Left ventricle myocardium inferior (tissue), 1 donor: ENCODE measurements around the gene SGIP1. TPM values are rescaled to one million over a fixed set of nuclear protein-coding genes. Genes with fewer than 3 reads are reported as not detected.

ENCODE experiments used
- DNase-seq: peaks from one replicate; pipeline ENCODE4 v3.0.0-alpha.2; 2020
- H3K27ac ChIP-seq: fragments of 200-600 bp; replicated peaks from 2 replicates; pipeline ENCODE4 v1.8.0; 2021
- H3K27me3 ChIP-seq: fragments of 200-600 bp; 2 replicates; pipeline ENCODE4 v1.8.0; 2021; ENCODE audit warnings: low read depth
- H3K36me3 ChIP-seq: fragments of 200-600 bp; 2 replicates; pipeline ENCODE4 v1.8.0; 2021
- H3K4me1 ChIP-seq: fragments of 200-600 bp; 2 replicates; pipeline ENCODE4 v1.8.0; 2021
- H3K4me3 ChIP-seq: fragments of 200-600 bp; 2 replicates; pipeline ENCODE4 v1.8.0; 2021; ENCODE audit warnings: mild to moderate bottlenecking, moderate library complexity
- H3K9me3 ChIP-seq: fragments of 200-600 bp; replicated peaks from 2 replicates; pipeline ENCODE4 v1.8.0; 2021
- intact Hi-C: fragments of 100-400 bp; cut with micrococcal nuclease; formaldehyde crosslinking; loops from one replicate; pipeline ENCODE4 v1.11.0; 2022
- total RNA-seq: library from RNA; stranded (reverse); fragmentation: NEBNext Ultra II Directional; extraction: Animal tissue kit (Norgen Biotek cat#: 25700); gene quantifications from one replicate; pipeline ENCODE4 v1.2.1, GENCODE V29; 2021
- TF ChIP-seq, protein P1 (sequence below): fragments of 200-600 bp; IDR thresholded peaks from 2 replicates; pipeline ENCODE4 v1.8.0; 2021; ENCODE audit warnings: antibody characterized with exemption, mild to moderate bottlenecking, borderline replicate concordance
- donor health status: DM: no; HTN: yes; CAD: no; lungs with severe emphysema.

SGIP1 gene
- total RNA-seq, 1 donor from 2014 or later, result 9.0 TPM

DNA sequence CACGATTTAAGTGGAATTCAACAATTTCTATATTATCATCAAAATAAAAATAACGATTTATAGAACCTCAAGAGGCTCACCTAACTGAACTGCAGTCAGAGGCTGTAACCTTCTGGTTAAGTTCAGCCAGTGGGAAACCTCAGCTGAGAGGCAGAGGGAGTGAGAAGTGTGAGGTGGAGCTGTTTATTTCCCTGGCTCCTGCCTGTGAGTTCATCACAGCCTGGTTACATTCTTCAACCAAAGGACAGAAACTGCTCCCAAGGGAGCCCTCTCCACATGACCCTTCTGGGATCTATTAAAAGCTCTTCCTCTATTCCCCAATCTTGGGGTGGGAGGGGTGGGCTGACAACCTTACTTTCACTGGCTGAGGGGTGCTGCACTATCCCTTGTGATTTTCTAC, 240.5 kb downstream of the SGIP1 start:
- Histone ChIP-seq H3K4me3 (no peak overlapping the region), H3K4me1 (no peaks in the 10 kb centered on the region), H3K9me3 (no peaks in the 10 kb centered on the region), H3K36me3 (peaks cover 20% of the 10 kb centered on the region), H3K27ac (no peak overlapping the region), H3K27me3 (no peaks in the 10 kb centered on the region)
- TF ChIP-seq, protein P1, sequence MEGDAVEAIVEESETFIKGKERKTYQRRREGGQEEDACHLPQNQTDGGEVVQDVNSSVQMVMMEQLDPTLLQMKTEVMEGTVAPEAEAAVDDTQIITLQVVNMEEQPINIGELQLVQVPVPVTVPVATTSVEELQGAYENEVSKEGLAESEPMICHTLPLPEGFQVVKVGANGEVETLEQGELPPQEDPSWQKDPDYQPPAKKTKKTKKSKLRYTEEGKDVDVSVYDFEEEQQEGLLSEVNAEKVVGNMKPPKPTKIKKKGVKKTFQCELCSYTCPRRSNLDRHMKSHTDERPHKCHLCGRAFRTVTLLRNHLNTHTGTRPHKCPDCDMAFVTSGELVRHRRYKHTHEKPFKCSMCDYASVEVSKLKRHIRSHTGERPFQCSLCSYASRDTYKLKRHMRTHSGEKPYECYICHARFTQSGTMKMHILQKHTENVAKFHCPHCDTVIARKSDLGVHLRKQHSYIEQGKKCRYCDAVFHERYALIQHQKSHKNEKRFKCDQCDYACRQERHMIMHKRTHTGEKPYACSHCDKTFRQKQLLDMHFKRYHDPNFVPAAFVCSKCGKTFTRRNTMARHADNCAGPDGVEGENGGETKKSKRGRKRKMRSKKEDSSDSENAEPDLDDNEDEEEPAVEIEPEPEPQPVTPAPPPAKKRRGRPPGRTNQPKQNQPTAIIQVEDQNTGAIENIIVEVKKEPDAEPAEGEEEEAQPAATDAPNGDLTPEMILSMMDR, result no peak
- intact Hi-C loops, result no loop called here
- no peak for DNase-seq

DNA sequence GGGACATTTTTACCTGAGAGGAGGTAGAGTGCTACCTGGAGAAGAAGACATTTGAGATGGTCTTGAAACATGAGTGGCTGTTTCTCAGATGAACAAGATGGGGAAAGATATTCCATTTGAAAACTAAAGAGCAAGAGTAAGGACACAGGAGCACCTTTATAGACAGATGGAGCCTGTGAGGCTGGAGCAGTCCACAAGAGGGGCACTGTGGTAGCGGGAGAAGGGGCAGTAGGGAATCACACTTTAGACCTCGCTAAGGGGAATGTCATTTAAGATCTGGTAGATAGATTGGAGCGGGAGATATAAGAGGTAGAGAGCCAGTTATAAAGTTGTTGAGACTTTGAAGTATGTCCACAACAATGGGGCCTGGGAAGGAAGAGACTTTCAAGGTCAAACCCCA, 241.7 kb downstream of the SGIP1 start:
- intact Hi-C loops, result no loop called here
- no peaks in the 10 kb centered on the region for H3K27me3 ChIP-seq
- peaks cover 29% of the 10 kb centered on the region for H3K36me3 ChIP-seq
- peaks cover 8% of the 10 kb centered on the region for H3K9me3 ChIP-seq
- H3K4me3 ChIP-seq, result no peak overlapping the region
- TF ChIP-seq, protein P1, result no peak
- DNase-seq, result no peak
- no peaks in the 10 kb centered on the region for H3K4me1 ChIP-seq
- H3K27ac ChIP-seq, result no peak overlapping the region

DNA sequence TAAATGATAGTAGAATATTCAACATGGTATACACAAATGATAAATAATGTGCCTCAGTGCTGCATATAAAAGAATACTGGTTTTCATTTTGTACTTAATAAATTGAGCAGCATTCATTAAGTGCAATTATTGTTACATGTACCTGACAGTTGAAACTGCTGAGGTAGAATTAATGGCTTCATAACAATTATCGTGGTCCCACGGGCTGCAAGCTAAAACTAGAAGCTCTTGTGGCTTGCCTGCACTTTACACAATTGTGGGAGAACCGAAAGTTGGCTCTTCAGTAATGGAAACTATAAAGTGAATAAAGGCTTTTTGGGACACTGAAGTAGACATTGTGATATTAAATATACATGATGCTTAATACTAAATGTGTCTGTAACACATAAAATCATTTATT, 243.9 kb downstream of the SGIP1 start:
- intact Hi-C loops, result no loop called here
- Histone ChIP-seq H3K36me3 (peaks cover 26% of the 10 kb centered on the region), H3K4me3 (no peak overlapping the region), H3K27me3 (no peaks in the 10 kb centered on the region), H3K9me3 (peaks cover 9% of the 10 kb centered on the region), H3K27ac (no peak overlapping the region), H3K4me1 (no peaks in the 10 kb centered on the region)
- TF ChIP-seq, protein P1, result no peak
- DNase-seq, result no peak

DNA sequence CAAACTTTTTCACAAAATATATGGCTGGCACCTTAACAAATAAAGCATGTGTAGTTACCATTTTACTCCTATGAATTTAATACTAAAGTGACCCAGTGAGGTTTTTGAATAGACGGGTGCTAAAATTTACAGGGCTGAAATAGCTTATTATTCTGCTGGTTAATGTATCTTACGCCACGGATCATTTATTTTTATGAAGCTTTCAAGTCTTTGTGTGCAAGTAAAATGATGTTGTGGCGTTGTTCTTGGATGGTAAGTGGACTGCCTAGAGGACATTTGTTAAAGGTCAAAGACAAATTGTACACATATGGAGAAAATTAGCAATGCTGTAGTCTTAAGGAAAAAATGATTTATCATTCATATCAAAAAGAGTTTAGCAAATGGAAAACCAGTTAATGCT, 244.3 kb downstream of the SGIP1 start:
- TF ChIP-seq, protein P1, result no peak
- Histone ChIP-seq H3K36me3 (peaks cover 22% of the 10 kb centered on the region), H3K4me3 (no peak overlapping the region), H3K4me1 (no peaks in the 10 kb centered on the region), H3K9me3 (peaks cover 9% of the 10 kb centered on the region), H3K27ac (no peak overlapping the region), H3K27me3 (no peaks in the 10 kb centered on the region)
- no peak for DNase-seq
- intact Hi-C loops, result no loop called here

DNA sequence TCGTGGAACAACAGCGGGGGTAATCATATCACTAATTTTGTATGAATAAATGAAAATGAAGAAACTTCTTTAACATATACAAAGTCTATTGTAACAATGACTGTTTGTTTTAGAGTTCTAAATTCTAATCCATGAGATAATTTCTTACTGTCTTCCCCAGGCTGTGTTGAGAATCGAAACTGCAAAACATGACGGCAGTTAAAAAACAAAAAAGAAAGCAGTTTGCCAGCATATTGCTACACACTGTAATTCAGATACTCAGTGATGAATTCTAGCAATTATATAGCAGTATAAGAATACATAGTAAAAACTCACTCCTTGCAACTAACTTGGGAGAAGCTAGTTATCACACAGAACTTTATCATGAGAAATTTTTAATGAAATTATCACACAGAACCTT, 245.0 kb downstream of the SGIP1 start:
- peaks cover 22% of the 10 kb centered on the region for H3K36me3 ChIP-seq
- no peak for DNase-seq
- H3K27me3 ChIP-seq, result no peaks in the 10 kb centered on the region
- intact Hi-C loops, result no loop called here
- TF ChIP-seq, protein P1, result no peak
- H3K4me1 ChIP-seq, result no peaks in the 10 kb centered on the region
- no peak overlapping the region for H3K27ac ChIP-seq
- H3K9me3 ChIP-seq, result peaks cover 9% of the 10 kb centered on the region
- H3K4me3 ChIP-seq, result no peak overlapping the region
